GM18499 (cell line): ENCODE data around the gene ETF1.
"Not testable (repeated sequence)": the region's sequence is repeated elsewhere in the genome, so short reads cannot be mapped to it uniquely, and the experiment has no call there.

Source experiments
- ATAC-seq: cut with Tn5 transposase; IDR thresholded peaks from one replicate; pipeline ENCODE4 v1.9.1; 2021; ENCODE audit warnings: moderate number of reproducible peaks; ENCODE audit not compliant: insufficient read depth, unreplicated experiment

The ETF1 gene

DNA sequence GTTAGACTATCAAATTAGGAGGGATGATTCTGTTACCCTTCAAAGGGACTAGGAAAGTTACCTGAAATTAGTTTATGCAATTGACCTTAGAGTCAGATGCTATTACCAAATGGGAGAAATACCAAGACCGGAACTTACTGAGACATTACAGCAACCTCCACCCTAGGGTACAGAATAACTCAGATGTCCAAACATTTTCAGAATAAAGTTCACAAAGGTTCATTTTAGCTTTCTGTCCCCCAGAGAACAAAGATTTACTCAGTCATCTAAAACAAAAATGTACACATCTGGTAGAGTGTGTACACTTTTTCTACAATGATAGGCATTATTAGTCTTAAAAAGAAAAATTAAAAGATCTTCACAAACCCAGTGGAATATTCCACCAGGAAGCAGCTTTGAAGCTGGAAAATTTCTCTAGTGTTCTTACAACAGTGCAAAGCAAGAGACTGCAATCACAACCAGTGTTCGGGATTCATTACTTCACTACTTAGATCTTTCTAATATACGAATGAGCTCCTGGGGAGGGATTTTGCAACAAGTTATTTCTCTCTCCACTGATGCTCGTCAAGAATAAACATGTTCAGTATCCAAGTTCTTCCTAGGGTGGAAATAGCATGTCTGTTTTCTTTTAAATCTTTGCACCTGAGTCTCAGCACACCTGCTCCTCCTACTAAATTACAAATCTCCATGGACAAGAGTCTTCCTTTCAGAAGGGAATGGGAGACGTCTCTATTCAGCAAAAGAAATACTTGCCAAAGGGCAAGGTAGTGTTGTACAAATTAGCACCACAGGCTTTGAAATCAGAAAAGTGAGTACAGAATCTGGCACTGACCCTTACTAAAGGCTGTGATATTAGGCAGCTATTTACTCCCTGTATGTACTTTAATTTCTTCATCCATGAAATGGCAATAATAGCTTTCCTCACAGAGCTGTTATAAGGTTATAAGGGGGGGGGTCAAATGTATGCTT lies 8.8 kb downstream of the ETF1 start:
- ATAC-seq, result no peak

DNA sequence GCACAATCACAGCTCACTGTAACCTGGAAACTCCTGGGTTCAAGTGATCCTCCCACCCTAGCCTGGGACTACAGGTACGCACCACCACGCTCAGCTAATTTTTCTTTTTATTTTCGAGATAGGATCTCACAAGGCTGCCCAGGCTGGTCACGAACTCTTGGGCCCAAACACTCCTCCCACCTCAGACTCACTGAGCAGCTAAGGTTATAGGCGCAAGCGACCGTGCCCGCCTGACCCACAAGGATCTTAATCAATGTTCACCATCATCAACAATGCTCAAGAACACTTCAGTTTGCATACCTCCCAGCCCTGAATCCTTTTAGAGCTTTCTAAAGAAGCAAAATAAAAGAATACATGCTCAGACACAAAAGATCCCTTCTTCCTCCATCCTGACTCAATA lies 13.2 kb downstream of the ETF1 start:
- no peak for ATAC-seq

DNA sequence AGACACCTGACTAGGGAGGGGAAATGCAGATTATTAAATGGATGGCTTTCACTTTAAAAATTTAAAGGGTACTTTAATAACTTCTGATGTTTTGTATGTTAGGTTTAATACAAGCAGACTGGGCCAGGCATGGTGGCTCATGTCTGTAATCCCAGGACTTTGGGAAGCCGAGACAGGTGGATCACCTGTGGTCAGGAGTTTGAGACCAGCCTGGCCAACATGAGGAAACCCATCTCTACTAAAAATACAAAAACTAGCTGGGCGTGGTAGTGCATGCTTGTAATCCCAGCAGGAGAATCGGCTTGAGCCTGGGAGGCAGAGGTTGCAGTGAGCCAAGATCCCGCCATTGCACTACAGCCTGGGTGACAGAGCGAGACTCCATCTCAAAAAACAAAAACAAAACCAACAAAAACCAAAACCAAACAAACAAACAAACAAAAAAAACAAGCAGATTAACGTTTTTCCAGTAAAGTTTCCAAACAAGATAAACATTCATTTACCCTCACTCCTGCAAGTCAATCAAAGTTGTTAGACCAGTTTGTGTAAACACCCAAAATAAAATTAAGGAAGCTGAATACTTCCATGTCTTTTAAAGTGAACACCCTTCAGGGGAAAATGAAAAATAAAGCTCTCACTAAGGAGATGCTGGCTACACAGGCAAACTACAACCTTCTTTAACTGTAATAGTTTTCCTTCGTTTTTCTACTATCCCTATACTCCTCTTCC lies 14.1 kb downstream of the ETF1 start:
- no peak for ATAC-seq

DNA sequence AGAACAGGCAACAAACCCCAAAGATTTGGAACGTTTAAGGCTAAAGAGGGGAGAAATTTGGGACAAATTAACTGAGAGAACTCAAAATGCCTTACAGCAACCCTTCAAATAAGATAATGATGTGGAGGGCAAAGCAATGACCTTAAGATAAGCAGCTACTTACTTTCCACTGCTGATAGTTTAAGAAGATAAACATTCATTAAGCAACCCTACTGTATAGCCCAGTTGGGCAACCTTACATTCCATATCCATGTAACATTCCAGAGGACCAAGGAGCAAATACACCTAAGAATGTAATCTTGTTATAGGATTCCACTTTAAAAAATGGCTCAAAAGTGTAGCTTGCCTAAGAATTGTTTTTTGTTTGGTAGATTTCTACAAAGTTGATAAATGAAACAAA lies 14.8 kb downstream of the ETF1 start:
- no peak for ATAC-seq

DNA sequence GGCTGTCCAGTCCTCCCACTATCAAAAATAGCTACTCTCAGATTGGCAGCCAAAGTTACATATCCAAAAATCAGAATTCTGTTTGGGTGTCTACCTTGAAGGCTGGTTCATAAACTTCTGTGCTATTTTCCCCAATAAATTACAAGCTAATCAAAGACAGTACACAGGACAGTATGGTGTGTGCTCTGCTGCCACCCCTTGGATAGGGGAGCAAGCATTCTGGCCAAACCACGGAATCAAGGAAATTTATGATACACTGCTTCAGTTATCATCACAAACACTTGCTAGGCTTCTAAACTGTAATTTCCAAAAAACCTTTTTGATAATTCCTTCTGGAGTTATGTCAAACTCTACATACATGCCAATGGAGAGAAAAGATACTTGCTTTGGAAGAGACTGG lies 15.9 kb downstream of the ETF1 start:
- ATAC-seq, result no peak

DNA sequence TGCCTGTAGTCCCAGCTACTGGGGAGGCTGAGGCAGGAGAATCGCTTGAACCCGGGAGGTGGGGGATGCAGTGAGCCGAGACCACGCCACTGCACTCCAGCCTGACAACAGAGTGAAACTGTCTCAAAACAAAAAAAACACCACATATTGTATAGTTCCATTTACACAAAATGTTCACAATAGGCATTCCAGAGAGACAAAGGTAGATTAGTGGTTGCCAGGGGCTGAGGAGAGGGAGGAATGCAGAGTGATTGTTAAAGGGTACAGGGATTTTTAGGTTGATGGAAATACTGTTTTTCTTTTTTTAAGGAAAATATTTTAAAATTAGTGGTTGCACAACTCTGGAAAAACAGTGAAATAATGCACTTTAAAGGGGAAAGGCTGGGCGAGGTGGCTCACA lies 19.6 kb downstream of the ETF1 start:
- no peak for ATAC-seq

DNA sequence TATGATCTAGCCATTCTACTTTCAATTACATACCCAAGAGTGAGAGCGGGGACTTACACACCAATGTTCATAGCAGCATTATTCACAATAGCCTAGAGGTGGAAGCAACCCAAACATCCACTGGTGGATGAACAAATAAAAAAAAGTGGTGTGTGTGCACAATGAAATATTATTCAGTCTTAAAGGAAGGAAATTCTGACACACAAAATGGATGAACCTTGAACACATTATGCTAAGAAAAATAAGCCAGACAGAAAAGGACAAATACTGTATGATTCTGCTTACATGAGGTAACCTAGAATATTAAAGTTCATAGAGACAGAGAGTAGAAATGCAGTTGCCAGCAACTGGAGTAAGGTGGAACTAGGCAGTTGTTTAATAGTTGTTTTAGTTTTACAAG lies 22.1 kb downstream of the ETF1 start:
- ATAC-seq, result no peak

DNA sequence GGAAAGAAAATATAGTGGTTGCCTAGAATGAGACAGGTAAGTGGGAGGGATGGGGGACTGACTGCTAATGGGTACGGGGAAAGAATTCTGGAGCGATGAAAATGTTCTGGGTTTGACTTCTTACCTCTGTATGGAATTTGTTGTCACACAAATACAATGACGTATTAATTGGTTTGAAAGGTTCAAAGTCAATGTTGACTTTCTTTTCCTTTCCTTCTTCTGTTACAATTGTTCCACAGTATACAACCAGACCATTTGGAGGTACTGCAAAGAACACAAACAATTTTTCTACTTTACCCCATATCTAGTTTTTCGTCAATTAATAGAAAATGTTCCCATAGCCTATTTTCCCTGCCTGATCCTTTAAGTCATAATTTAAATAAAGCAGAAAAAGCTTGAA lies 25.6 kb downstream of the ETF1 start:
- no peak for ATAC-seq

DNA sequence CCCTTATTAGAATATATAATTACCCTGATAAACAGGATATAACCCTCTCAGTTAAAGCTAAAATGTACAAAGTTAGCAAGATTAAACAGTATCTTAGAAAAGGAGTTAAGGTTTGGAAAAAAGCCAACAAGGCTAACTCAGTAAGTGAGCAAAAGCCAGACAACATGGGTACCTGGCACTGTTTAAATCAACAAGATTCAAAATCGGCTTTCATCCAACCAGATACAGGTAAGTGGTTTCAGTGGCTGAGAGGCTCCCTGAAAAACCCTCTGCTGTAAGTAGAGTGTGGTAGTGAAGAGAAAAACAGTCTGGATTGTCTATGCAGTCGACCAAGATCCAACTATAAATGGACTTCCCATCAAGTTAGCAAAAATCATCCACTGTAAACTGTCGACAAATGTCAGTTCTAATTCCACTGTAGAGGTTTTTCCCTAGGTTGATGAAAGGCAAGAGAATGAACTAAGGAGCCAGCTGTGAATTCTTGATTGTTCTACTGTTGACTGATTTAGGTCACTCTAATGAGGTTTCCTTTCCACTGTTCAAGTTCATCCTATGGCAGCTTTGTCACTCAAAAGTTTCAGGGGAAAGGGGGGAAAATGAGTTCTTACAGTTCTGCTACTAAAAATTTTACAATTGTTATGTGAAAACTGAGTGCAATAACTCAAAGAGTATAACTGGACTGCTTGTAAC lies 27.3 kb downstream of the ETF1 start:
- no peak for ATAC-seq

DNA sequence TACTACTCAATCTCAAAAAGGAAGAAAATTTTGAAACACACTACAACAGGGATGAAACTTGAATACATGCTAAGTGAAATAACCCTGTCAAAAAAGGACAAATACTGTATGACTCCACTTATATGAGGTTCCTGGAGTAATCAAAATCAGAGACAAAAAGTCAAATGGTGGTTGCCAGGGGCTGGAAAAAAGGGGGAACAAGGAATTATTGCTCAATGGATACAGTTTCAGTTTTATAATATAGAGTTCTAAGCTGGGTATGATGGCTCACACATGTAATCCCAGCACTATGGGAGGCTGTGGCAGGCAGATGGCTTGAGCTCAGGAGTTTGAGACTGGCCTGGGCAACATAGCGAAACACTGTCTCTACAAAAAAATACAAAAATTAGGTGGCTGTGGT lies 29.0 kb downstream of the ETF1 start:
- no peak for ATAC-seq

DNA sequence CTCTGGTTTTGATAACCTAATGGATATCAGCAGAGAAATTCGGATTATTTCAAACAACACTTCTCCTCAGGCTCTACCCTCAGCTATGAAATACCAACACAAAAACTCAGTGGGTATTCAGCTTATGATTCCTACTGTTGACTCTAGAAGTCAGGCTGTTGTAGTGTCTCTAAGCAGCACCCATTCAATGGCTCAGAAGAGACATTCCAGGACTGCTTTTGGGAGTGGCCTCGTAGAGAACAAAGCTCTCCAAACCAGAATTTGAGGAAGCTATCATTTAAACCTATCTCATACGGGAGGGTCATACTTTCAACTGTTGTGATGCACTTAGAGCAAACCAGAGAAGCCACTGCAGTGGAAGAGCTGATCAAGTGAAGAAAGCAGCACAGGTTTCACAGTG lies 34.1 kb downstream of the ETF1 start:
- no peak for ATAC-seq

DNA sequence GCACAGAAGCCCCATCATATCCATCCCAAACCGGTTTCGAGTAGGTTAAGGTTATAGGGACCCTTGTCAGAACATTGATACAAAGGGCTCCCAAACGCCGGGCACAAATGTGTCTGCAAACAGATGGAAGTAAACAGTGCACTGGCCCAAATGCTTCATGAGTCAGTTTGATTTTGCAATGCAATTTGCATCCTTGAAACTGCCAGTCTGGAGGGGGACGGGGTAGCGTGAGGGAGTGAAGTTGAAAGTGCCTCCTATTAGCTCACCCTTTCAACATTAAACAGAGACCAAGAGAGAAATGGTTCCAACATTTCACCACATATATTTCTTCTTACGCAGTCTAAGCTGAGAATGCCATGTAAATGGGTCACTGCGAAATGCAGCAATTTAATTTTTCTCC lies 35.6 kb downstream of the ETF1 start:
- not testable (repeated sequence) for ATAC-seq

DNA sequence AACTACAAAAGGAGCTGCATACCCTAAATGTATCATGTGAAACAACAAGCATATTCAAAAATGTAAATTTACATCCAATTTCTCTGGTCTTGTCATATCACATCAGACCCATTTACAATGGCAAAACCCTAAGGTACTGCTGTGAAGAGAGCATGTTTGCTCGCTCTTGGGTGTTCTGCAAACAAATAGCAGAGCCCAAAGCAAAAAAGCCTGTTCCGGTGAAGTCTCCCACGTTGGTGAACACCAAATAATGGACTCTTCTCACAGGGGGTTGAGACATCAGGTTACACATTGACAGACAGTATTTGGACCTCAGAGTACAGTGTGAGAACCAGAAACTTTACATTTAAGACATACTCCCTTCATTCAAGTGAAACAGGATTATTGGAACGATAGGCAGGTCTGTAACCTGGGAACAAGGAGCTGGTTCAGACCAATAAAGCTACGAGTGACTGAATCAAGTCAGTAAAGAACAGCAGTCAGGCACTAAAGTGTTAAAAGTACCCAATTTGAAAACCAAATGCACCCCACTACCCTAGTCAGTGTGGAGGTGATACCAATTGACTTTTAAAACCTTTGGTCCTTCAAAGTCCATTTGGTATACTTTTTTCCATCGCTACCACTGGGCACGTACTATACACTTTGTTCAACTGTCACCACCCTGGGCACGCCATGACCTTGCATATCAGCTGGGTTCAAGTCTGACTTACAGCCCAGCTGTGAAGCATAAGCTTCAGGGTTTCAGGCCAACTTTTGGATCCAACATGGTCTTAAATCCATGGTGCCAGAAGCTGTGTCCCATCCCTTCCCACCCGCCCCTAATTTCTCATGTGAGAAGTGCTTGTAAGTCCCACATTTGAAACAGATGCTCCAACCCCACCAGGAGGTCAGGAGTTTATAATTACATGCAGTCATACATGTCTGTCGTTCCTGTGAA lies 36.4 kb downstream of the ETF1 start:
- ATAC-seq, result no peak

DNA sequence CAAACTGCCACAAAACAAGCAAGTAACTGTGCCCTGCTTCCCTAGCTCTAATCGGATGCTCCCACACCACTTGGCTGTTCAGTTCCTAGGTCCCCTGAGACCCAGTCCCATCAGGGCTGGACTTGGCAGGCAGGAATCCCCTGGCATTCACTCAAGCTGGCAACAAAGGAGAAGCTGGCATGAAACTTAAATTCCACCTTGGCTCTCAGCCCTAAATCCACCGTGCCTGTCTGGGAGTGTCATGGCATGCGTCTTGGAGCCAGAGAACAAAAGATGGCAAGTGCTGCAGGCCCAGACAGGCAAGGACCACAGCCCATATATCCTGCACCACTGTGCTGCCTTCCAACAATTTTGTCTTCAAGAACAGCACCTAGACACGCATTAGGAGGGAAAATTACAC lies 38.2 kb downstream of the ETF1 start:
- no peak for ATAC-seq

DNA sequence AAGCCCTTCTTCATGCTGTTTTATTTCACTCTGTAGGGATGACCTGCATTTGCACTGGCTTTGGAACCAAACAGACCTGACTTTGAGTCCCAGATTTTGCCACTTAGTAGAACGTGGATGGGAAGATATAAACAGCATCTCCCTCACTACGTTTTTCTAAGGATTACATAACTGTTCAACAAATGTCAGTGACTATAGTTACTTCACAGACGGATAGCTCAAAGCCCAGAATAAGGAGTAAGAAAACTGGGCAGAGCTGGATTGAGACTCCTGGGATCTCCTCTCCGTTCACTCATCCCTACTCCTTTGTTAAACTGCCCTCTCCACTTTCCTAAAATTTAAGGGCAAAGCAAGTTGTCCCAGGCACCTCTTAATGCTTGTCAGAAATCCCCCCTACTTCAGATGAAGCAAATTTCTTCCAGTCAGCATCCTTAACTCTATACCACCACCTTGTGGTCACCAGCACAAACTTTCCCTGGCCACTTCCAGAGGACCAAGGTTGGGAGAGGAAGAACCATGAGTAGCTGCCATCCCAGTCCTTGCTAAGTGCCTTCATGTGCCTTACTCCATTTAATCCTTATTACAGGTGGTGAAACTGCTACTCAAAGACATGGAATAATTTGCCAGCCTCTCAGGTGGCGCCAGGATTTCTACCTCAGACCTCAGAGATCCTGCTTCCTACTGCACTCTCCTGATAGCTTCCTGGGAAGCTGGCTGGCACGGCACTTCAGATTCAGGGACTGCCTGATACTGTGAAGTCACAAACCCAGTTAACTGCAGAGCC lies 39.4 kb downstream of the ETF1 start:
- no peak for ATAC-seq

DNA sequence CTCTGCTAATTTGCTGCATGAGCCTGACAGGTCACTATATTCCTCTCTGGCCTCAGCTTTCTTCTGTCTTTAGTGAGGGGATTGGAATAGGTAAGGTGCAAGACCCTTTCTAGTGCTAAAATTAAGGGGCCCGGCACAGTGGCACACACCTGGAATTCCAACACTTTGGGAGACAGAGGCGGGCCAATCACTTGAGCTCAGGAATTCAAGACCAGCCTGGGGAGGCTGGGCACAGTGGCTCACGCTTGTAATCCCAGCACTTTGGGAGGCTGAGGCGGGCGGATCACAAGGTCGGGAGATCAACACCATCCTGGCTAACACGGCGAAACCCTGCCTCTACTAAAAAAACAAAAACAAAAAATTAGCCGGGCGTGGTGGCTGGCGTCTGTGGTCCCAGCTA lies 40.5 kb downstream of the ETF1 start:
- ATAC-seq, result no peak

DNA sequence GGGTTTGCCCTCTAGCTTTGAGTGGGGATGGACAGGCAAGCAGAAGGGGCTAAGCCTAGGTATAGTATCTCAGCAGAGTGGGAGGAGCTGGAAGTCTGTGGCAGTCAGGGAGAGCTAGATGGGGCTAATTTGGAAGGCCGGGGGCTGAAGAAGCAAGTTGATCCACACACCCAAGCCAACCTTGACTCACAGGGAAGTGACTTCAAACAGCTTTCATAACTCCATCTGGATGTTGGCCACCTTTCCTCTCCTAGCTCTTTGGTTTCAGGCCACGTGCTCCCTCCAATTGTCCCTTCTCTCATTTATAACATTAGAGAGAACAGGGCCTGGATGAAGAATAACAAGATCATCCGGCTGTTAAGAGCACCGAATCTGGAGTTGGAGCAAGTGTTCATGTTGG lies 40.9 kb downstream of the ETF1 start:
- no peak for ATAC-seq

DNA sequence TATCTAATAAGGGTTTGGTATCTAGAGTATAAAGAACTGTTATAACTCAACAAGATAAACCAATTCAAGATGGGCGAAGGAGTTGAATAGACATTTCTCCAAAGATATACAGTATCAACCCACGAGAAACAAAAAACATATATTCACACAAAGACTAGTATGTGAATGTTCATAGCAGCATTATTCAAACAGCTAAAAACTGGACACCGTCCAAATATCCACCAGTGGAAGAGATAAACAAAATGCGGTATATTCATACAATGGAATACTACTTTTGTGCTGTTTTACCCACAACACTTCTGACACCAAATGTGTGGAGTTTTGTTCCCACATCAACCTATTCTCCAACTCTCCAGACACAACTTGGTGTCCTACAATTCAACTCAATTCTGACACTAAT lies 44.7 kb downstream of the ETF1 start:
- no peak for ATAC-seq

DNA sequence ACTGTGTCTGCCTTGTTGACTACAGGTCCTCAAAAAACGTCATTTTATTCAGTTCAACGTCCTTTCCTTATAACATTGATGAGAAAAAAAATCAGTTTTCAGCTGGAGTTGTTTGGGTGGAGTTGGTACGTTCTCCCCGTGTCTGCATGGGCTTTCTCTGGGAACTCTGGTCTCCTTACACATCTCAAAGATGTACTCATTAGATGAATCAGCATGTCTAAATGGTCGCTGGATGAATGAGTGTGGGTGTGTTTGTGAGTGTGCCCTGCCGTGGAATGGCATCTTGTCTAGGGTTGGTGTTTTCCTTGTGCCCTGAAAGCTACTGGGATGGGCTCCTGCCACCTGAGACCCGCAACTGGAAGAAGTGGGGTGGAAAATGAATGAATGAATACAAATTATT lies 47.7 kb downstream of the ETF1 start:
- no peak for ATAC-seq
